SK-MEL-5 (cell line): Measurements from ENCODE around the gene MCAT. TPM values are rescaled to one million over a fixed set of nuclear protein-coding genes. Genes with fewer than 3 reads are reported as not detected.

Experiments used
- DNase-seq: peaks from one replicate; pipeline ENCODE4 v3.0.0-alpha.2; 2016; ENCODE audit warnings: low read depth, low spot score
- in situ Hi-C: cut with HindIII; loops from 2 replicates; pipeline ENCODE4 v1.10.0; 2016; ENCODE audit warnings: low sequenced_read_pairs, high pct_unique_total_duplicates, low pct_unique_long_range_greater_than_20kb
- total RNA-seq: library from RNA; depleted of rRNA; stranded (reverse); fragments of >200 nt; shearing (Covaris generic); gene quantifications from 2 replicates; pipeline ENCODE4 v1.2.3, GENCODE V29; 2014

The MCAT gene
- total RNA-seq, 1 experiment from 2014 or later = 17.3 TPM

DNA sequence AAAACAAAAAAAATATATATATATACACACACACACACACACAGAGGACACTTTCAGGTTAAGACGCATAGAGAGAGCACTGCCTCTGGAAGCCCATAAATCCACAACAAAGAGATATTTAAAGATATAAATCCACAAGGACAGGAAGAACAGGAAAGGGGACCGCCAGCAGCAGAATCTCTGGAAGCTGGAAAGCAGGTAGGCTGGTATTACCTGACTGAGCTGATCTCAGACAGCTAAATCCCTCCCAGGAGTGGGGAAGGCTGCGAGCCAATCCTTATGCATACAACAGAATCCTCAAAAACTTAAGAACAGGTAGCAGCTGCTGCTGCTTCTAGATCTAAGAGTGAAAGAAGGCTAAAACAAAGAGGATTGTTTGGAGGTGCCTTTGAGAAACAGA is 1.8 kb upstream of the MCAT start:
- in situ Hi-C loops = no loop called here

GRCh38 chr22:43136801-43137200 is 6.4 kb downstream of the MCAT start:
- in situ Hi-C loops = no loop called here
- DNase-seq = no peak

More for the DNA sequence above, 1.8 kb upstream of the MCAT start:
- DNase-seq = no peak

GRCh38 chr22:43136255-43136654 is 6.9 kb downstream of the MCAT start:
- DNase-seq = peak; percentile 68
- in situ Hi-C loops = no loop called here

DNA sequence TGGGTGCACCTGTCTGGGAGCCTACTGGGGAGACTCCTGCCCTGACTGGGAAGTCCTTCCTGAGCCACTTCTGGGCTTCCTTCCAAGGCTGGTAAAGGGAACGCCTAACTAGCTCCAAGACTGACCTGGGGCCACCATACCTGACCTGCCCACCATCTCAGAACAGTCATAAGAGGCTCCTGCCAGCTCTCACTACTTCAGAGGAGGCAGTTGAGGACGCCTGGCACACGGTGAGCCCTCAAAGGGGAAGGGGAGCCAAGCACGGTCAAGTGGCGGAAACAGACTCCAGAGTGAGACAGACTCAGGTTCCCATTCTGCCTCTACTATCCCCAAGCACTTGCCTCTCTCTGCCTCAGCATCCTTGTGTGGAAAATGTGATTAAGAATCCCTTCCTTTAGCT is 7.6 kb downstream of the MCAT start:
- DNase-seq = no peak
- in situ Hi-C loops = no loop called here

DNA sequence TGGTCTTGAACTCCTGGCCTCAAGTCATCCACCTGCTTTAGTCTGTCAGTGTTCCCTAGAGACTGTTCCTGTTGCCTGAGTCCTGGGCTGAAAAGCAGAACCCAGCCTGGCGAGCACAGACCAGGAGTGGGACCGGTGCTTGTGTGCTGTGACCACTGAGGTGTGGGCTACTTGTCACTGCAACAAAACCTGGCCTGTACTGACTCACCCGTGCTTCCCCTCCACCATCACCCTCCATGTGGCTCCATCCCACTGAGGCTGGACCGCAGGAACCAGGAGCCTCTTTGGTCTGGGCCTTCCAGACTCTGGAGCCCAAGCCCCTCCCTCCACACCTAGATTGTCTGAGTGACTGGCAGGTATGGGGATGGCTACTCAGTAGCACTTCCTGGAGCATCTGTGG is 8.6 kb downstream of the MCAT start:
- in situ Hi-C loops = no loop called here
- DNase-seq = no peak

GRCh38 chr22:43133401-43133800 is 9.8 kb downstream of the MCAT start:
- DNase-seq = no peak
- in situ Hi-C loops = no loop called here

GRCh38 chr22:43131773-43132501 is 11.3 kb downstream of the MCAT start:
- DNase-seq = no peak
- in situ Hi-C loops = no loop called here

DNA sequence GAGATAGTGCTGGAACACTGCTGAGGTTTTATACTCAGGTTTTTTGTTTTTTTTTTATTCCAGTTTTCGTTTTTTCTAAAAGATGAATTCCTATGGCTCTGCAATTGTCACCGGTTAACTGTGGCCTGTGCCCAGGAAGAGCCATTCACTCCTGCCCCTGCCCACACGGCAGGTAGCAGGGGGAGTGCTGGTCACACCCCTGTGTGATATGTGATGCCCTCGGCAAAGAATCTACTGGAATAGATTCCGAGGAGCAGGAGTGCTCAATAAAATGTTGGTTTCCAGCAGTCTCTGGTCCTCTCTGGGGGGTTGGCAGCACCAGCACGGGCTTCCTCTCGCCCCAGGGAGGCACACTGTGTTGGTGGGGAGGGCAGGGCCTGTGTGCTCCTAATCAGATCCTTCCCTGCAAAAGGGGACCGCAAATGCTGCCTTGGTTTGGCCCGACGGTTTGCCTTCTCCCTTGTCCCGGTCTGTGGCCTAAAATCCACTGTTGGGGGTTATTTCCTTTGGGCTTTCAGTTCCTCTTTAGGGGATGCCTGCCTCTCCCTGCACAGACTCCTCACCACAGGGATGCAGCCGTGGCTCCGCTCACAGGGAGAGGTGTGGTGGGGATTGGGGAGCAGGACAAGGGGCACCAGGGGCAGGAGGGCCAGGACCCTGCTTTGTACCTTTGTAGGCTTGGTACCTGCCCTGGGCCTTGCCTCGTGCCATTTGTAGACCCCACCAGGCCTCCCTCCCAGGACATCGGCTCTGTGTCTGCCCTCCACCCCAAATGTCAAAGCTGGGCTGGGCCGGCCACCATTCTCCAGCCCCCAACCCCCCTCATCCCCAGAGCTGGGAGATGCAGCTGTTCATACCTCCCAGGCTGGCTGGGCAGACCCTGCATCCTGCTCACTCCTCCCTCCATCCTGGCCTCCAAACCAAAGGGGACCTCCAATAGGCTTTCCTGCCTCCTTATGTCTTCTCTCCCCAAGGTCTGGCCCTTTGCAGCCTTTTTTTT is 13.5 kb downstream of the MCAT start:
- in situ Hi-C loops = no loop called here
- no peak for DNase-seq

GRCh38 chr22:43128928-43129424 is 14.2 kb downstream of the MCAT start:
- no peak for DNase-seq
- in situ Hi-C loops = no loop called here

DNA sequence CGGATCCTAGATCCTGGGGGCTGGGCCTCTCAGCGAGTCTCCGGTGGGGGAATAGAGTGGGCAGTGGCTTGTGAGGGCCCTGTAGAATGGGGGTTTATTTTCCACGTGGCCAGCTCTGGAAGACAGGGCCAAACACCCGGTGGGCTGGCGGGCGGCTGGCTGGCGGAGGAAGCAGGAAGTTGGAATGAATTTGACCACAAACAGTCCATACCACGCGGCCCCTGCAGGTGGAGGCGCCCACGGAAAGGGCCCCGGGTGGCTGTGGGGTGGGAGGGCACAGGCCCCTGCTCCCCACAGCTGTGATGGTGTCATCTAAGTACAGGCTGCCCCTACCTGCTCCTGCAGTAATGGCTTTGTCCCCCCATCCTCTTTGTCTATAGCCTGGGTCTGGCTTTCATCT is 15.1 kb downstream of the MCAT start:
- in situ Hi-C loops = no loop called here
- DNase-seq = no peak

GRCh38 chr22:43127166-43127908 is 15.9 kb downstream of the MCAT start:
- DNase-seq = no peak
- in situ Hi-C loops = no loop called here

GRCh38 chr22:43126501-43127165 is 16.6 kb downstream of the MCAT start:
- DNase-seq = no peak
- in situ Hi-C loops = no loop called here

- in situ Hi-C loops = no loop called here
- no peak for DNase-seq
These were observed 24.2 kb downstream of the MCAT start for GRCh38 chr22:43118953-43119458.

- DNase-seq = no peak
- in situ Hi-C loops = no loop called here
These were observed 25.0 kb downstream of the MCAT start for GRCh38 chr22:43118024-43118849.

- DNase-seq = no peak
- in situ Hi-C loops = no loop called here
These were observed 26.3 kb downstream of the MCAT start for GRCh38 chr22:43116932-43117331.

- in situ Hi-C loops = no loop called here
- DNase-seq = no peak
These were observed 28.2 kb downstream of the MCAT start for GRCh38 chr22:43114958-43115357.
